Measurements from ENCODE around the gene PLCG2.

DNA sequence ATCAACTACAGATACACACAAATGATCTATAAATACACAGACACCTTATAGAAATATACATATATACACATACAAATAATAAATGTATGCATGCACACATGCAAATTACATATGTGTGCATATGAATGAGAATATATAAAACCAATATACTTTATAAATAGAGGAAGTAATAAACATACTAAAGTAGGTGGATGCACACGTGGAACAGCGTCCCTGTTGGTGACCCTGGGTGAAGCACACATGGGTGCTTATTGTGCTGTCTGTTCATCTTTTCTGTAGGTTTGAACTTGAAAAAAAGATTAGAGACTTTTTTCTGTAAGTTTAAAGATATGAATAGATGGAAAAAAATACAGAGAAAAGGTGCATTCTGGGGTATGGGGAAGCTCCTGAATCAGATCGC lies 120.9 kb downstream of the PLCG2 start:
- TF ChIP-seq POLR2AphosphoS5 (IDR thresholded peaks at IDR 0.05; ENCODE audit: borderline replicate concordance, low read depth, low read length) (no peak), EZH2 (IDR thresholded peaks at IDR 0.05) (no peak)

Measured in SK-N-MC (cell line).